HG03095 (cell line): Measurements from ENCODE around the gene TRIM43B.
"Not testable (repeated sequence)": the region's sequence is repeated elsewhere in the genome, so short reads cannot be mapped to it uniquely, and the experiment has no call there.

ENCODE experiments used
- ATAC-seq: cut with Tn5 transposase; IDR thresholded peaks from one replicate; pipeline ENCODE4 v1.9.1; 2021; ENCODE audit warnings: moderate library complexity; ENCODE audit not compliant: unreplicated experiment

Gene TRIM43B

GRCh38 chr2:95434507-95435076 lies 50.0 kb downstream of the TRIM43B start:
- not testable (repeated sequence) for ATAC-seq

- ATAC-seq, result not testable (repeated sequence)
These were observed 50.6 kb downstream of the TRIM43B start for GRCh38 chr2:95433973-95434372.

GRCh38 chr2:95433373-95433772 lies 51.2 kb downstream of the TRIM43B start:
- not testable (repeated sequence) for ATAC-seq

GRCh38 chr2:95429748-95430467 lies 54.6 kb downstream of the TRIM43B start:
- not testable (repeated sequence) for ATAC-seq

- not testable (repeated sequence) for ATAC-seq
These were observed 57.2 kb downstream of the TRIM43B start for GRCh38 chr2:95427196-95427867.
